GM12878 (cell line): ENCODE results near the gene STMP1. TPM values are rescaled to one million over a fixed set of nuclear protein-coding genes. Genes with fewer than 3 reads are reported as not detected.

Experiments
- ATAC-seq: fragments of 200-7000 bp; cut with Tn5 transposase; 3 replicates; pipeline ENCODE4 v1.9.1; 2020; ENCODE audit warnings: mild to moderate bottlenecking, moderate library complexity
- BruUV-seq: library from RNA; stranded (reverse); fragments of 400-500 nt; replicated peaks from 2 replicates; lab custom pipeline; 2021; lab: Mats Ljungman, UMichigan
- CTCF ChIA-PET: fragments of 300-600 bp; sonication (Branson Sonifier 250); formaldehyde crosslinking; extraction: SDS; loops from one replicate; lab custom pipeline; 2021; ENCODE audit warnings: inconsistent platforms; lab: Yijun Ruan, JAX
- POLR2A ChIA-PET: fragments of 350-600 bp; formaldehyde crosslinking; extraction: SDS; loops from one replicate; lab custom pipeline; 2021; ENCODE audit warnings: inconsistent platforms; lab: Charles Lee
- RAD21 ChIA-PET: fragments of 300-600 bp; sonication (Branson Sonifier 250); formaldehyde crosslinking; loops from one replicate; lab custom pipeline; 2023; ENCODE audit warnings: antibody characterized with exemption; ENCODE audit not compliant: unreplicated experiment; lab: Charles Lee
- SMC1A ChIA-PET: fragments of 300-600 bp; sonication (Branson Sonifier 250); formaldehyde crosslinking; loops from one replicate; lab custom pipeline; 2023; ENCODE audit not compliant: unreplicated experiment, uncharacterized antibody; lab: Charles Lee
- DNase-seq: peaks from one replicate; pipeline ENCODE4 v3.0.0-alpha.2; 2011; ENCODE audit warnings: low read depth, low spot score
- FAIRE-seq: peaks from 3 replicates; lab custom pipeline; 2011; peaks lifted over from hg19 to GRCh38; lab: Jason Lieb, UNC
- H2AFZ ChIP-seq: 2 replicates; pipeline ENCODE4 v1.6.0; 2011; ENCODE audit warnings: low read depth, low read length, control low read depth; ENCODE audit not compliant: control insufficient read depth
- H3K27ac ChIP-seq: 2 replicates; pipeline ENCODE4 v1.5.1; 2011; ENCODE audit warnings: control low read depth; ENCODE audit not compliant: control insufficient read depth, insufficient read depth
- H3K27me3 ChIP-seq, 2 experiments: replicated peaks in 1 of 2; 2 replicates each; pipeline versions ENCODE4 v1.6.0 to v1.6.1; 2011; ENCODE audit warnings: low read length in 1 of 2; ENCODE audit not compliant: control insufficient read depth in 2 of 2, insufficient read depth in 2 of 2
- H3K36me3 ChIP-seq, 2 experiments: 2 replicates each; pipeline ENCODE4 v1.5.1; 2011; ENCODE audit warnings: low read length in 1 of 2; ENCODE audit not compliant: control insufficient read depth in 2 of 2, insufficient read depth in 2 of 2
- H3K4me1 ChIP-seq: 2 replicates; pipeline ENCODE4 v1.6.1; 2011; ENCODE audit warnings: mild to moderate bottlenecking, low read length, moderate library complexity, mixed read lengths; ENCODE audit not compliant: control insufficient read depth, insufficient read depth
- H3K4me2 ChIP-seq: 2 replicates; pipeline ENCODE4 v1.6.0; 2011; ENCODE audit warnings: control low read depth; ENCODE audit not compliant: control insufficient read depth, insufficient read depth
- H3K4me3 ChIP-seq: fragments of 200-600 bp; sonication (generic); 2 replicates; pipeline ENCODE4 v1.5.1; 2016
- H3K79me2 ChIP-seq: 2 replicates; pipeline ENCODE4 v1.6.0; 2011; ENCODE audit warnings: low read length; ENCODE audit not compliant: control insufficient read depth, insufficient read depth
- H3K9ac ChIP-seq: 2 replicates; pipeline ENCODE4 v1.8.0; 2011; ENCODE audit warnings: low read length, control low read depth, mixed read lengths; ENCODE audit not compliant: control insufficient read depth, insufficient read depth
- H3K9me3 ChIP-seq: replicated peaks from 3 replicates; pipeline ENCODE4 v1.5.1; 2011; ENCODE audit warnings: mild to moderate bottlenecking, low read length; ENCODE audit not compliant: control insufficient read depth, insufficient read depth
- H4K20me1 ChIP-seq: 2 replicates; pipeline ENCODE4 v1.6.0; 2011; ENCODE audit not compliant: control insufficient read depth, insufficient read depth
- CEBPB ChIP-seq, 2 experiments: fragments of 150-350 bp in 1 of 2; IDR thresholded peaks; 2 replicates each; pipeline ENCODE4 v1.6.1; 2012 to 2014; ENCODE audit warnings: low read depth in 2 of 2, low read length in 2 of 2, borderline replicate concordance in 1 of 2, inconsistent platforms in 1 of 2
- DPF2 ChIP-seq: fragments of 450-650 bp; IDR thresholded peaks from 2 replicates; pipeline ENCODE4 v1.6.1; 2017; ENCODE audit warnings: mild to moderate bottlenecking
- HCFC1 ChIP-seq: fragments of 150-350 bp; IDR thresholded peaks from 2 replicates; pipeline ENCODE4 v1.6.1; 2014; ENCODE audit warnings: low read length
- HDGF ChIP-seq: fragments of 450-650 bp; IDR thresholded peaks from 2 replicates; pipeline ENCODE4 v1.6.1; 2016; ENCODE audit warnings: antibody characterized with exemption
- USF1 ChIP-seq: IDR thresholded peaks from 2 replicates; pipeline ENCODE4 v1.6.1; 2011; ENCODE audit warnings: borderline replicate concordance, low read depth, mild to moderate bottlenecking, moderate library complexity, mixed read lengths, low read length; ENCODE audit not compliant: insufficient read depth; ENCODE audit errors: extremely low read length
- USF2 ChIP-seq: IDR thresholded peaks from 2 replicates; pipeline ENCODE4 v1.6.1; 2011; ENCODE audit warnings: low read depth, low read length, improper control_type of control experiment, borderline replicate concordance
- WRNIP1 ChIP-seq: IDR thresholded peaks from 2 replicates; pipeline ENCODE4 v1.6.1; 2011; ENCODE audit warnings: low read depth, low read length, improper control_type of control experiment, borderline replicate concordance
- ZNF217 ChIP-seq: fragments of 450-650 bp; IDR thresholded peaks from 2 replicates; pipeline ENCODE4 v1.6.1; 2017; ENCODE audit warnings: antibody characterized with exemption, mild to moderate bottlenecking
- WGBS: methylation state at CpG from one replicate; pipeline ENCODE4 v1.1.6; 2016; ENCODE audit warnings: low lambda C conversion rate; ENCODE audit not compliant: insufficient replicate concordance, insufficient coverage; ENCODE audit errors: missing lambda C conversion rate; 5-methylcytosine and 5-hydroxymethylcytosine counted together
- in situ Hi-C: fragments of 300-500 bp; cut with MboI; formaldehyde crosslinking; loops from 9 replicates; pipeline ENCODE4 v1.14.3; 2018; ENCODE audit warnings: mixed read lengths
- intact Hi-C: fragments of 100-400 bp; cut with micrococcal nuclease; formaldehyde crosslinking; loops from one replicate; pipeline ENCODE4 v1.14.2; 2022; ENCODE audit not compliant: unreplicated experiment
- polyA plus RNA-seq, 11 experiments: library from polyadenylated mRNA; depleted of rRNA in 4 of 11; unstranded in 6 of 11; stranded (reverse) in 5 of 11; fragments of >200 nt; fragmentation: Nextera tagmentation in 4 of 11; fragmentation: Illumina TruSeq in 1 of 11; extraction: Ambion mirVana in 4 of 11; extraction: Trizol in 1 of 11; gene quantifications; 1 replicate in 1 of 11; 2 replicates in 10 of 11; pipeline versions ENCODE4 v1.2.1 to v1.2.3, GENCODE V29; 2011 to 2016; ENCODE audit warnings: inconsistent platforms in 2 of 11, missing spikeins in 2 of 11, low read depth in 1 of 11
- total RNA-seq, 4 experiments: library from RNA; depleted of rRNA in 3 of 4; stranded (reverse); fragments of >200 nt in 3 of 4; fragmentation: Illumina TruSeq in 1 of 4; extraction: Trizol in 1 of 4; gene quantifications; 2 replicates each; pipeline versions ENCODE4 v1.2.1 to v1.2.3, GENCODE V29; 2013 to 2021
- TF ChIP-seq, protein P1 (sequence below): fragments of 450-650 bp; IDR thresholded peaks from 2 replicates; pipeline ENCODE4 v1.6.1; 2017; ENCODE audit warnings: low read depth, mild to moderate bottlenecking, moderate library complexity

The STMP1 gene
- total and polyA plus RNA-seq, 10 of the 15 experiments (the other 5 are each of a cell fraction or from before 2014, with no cell fraction given): 8.0 to 79.9 (median 24.7) TPM

DNA sequence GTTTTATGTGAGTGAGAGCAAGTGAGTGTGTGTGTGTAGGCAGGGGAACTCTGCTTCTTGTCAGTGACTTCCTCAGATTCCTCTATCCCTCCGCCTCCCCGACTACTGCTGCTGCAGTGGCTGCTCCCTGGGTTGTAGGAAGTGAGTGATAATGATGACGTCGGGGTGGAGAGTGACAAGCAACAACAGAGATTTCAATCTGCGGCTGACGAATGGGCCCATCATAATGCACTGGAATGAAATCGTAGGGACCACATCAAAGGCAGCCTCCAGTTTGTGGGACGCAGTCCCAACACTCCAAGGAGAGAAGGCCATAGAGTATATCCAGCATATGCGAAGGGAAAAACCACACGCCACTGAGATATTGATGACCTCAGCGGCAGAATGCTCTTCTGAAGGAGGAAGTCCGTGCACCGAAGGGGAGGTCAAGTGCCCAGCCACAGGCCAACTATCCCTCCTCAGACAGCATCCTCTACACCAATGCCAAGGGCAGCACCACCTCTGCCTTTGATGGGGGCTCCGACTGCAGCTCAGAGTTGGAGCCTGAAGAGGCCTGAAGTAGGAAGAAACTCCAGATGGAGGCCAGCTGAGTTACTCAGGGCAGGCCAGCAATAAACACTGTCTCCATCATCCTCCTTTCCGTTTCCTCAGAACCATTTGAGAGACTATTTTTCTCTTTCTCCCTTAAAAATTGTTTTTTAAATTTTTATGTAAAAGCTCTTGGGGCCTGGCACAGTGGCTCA lies 11.3 kb upstream of the STMP1 start:
- ChIA-PET CTCF (interaction anchor here (2.0 kb wide), 1 partner anchor 29 kb away, joined by 4 read pairs; no protein-coding TSS in a partner anchor), RAD21 (no interaction called here), POLR2A (interaction anchor here (0.7 kb wide), 1 partner anchor 228 kb away, joined by 3 read pairs; no protein-coding TSS in a partner anchor), SMC1A (interaction anchor here (0.6 kb wide), 1 partner anchor 376 kb away, joined by 3 read pairs; no protein-coding TSS in a partner anchor)
- Histone ChIP-seq H3K4me1 (no peaks in the 10 kb centered on the region), H3K4me3 (no peak overlapping the region), H3K9ac (no peak overlapping the region), H3K27ac (no peak overlapping the region), H3K4me2 (no peak overlapping the region), H4K20me1 (no peaks in the 10 kb centered on the region), H3K9me3 (no peaks in the 10 kb centered on the region), H3K27me3 (no peaks in the 10 kb centered on the region), H3K79me2 (no peaks in the 10 kb centered on the region), H3K36me3 (peaks cover 2 to 15% of the 10 kb centered on the region in 2 experiments), H2AFZ (no peak overlapping the region)
- no peak for TF ChIP-seq USF1
- no peak for FAIRE-seq
- no peak for DNase-seq
- no TSS peak for BruUV-seq
- no peak for ATAC-seq
- in situ Hi-C loops: no loop called here
- intact Hi-C loops: no loop called here
- 97% methylated on average over 15 of the region's 15 CpGs for WGBS

- in situ Hi-C loops: no loop called here
- TF ChIP-seq DPF2: no peak
- TF ChIP-seq WRNIP1: no peak
- no peak for TF ChIP-seq HDGF
- no peak for TF ChIP-seq CEBPB (IDR thresholded peaks at IDR 0.05; ENCODE audit: borderline replicate concordance in 1 of 2, low read depth in 2 of 2, low read length in 2 of 2)
- no peak for TF ChIP-seq ZNF217
- TF ChIP-seq, protein P1, sequence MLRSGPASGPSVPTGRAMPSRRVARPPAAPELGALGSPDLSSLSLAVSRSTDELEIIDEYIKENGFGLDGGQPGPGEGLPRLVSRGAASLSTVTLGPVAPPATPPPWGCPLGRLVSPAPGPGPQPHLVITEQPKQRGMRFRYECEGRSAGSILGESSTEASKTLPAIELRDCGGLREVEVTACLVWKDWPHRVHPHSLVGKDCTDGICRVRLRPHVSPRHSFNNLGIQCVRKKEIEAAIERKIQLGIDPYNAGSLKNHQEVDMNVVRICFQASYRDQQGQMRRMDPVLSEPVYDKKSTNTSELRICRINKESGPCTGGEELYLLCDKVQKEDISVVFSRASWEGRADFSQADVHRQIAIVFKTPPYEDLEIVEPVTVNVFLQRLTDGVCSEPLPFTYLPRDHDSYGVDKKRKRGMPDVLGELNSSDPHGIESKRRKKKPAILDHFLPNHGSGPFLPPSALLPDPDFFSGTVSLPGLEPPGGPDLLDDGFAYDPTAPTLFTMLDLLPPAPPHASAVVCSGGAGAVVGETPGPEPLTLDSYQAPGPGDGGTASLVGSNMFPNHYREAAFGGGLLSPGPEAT: no peak
- no peak for TF ChIP-seq USF2
- no peak for TF ChIP-seq HCFC1
- Histone ChIP-seq H3K4me2 (no peak overlapping the region), H4K20me1 (no peaks in the 10 kb centered on the region), H3K4me3 (no peak overlapping the region), H3K79me2 (no peaks in the 10 kb centered on the region), H3K9ac (no peak overlapping the region), H3K27ac (no peak overlapping the region), H3K9me3 (no peaks in the 10 kb centered on the region), H3K27me3 (no peaks in the 10 kb centered on the region), H3K4me1 (no peaks in the 10 kb centered on the region), H3K36me3 (no peaks in the 10 kb centered on the region), H2AFZ (no peak overlapping the region)
- SMC1A ChIA-PET: no interaction called here
- 97% methylated on average over 12 of the region's 12 CpGs for WGBS
- FAIRE-seq (no peak), ATAC-seq (no peak), DNase-seq (no peak)
- no TSS peak for BruUV-seq
- CTCF ChIA-PET: interaction anchor here (1.1 to 1.2 kb wide), 2 partner anchors 8 to 11 kb away, joined by 3 to 8 read pairs; no protein-coding TSS in a partner anchor
- POLR2A ChIA-PET: no interaction called here
- intact Hi-C loops: no loop called here
- RAD21 ChIA-PET: no interaction called here
Observed at GRCh38 chr7:135653340-135654080, 8.8 kb upstream of the STMP1 start.
